Progenitor cell of endocrine pancreas (in vitro differentiated cells): ENCODE measurements around the gene COCH. TPM values are rescaled to one million over a fixed set of nuclear protein-coding genes. Genes with fewer than 3 reads are reported as not detected.
"Not testable (repeated sequence)": the region's sequence is repeated elsewhere in the genome, so short reads cannot be mapped to it uniquely, and the experiment has no call there.

Experiments used
- DNase-seq: peaks from one replicate; pipeline ENCODE4 v3.0.0; 2021; ENCODE audit warnings: low spot score; ENCODE audit not compliant: unreplicated experiment
- H3K27ac Mint-ChIP-seq: 2 replicates; pipeline ENCODE4 v1.8.0; 2021; ENCODE audit warnings: mild to moderate bottlenecking, moderate library complexity, mixed read lengths
- H3K27me3 Mint-ChIP-seq: 2 replicates; pipeline ENCODE4 v1.8.0; 2021; ENCODE audit warnings: mixed read lengths
- H3K36me3 Mint-ChIP-seq: 2 replicates; pipeline ENCODE4 v1.8.0; 2022; ENCODE audit warnings: mixed read lengths; ENCODE audit not compliant: insufficient read depth
- H3K4me1 Mint-ChIP-seq: 2 replicates; pipeline ENCODE4 v1.8.0; 2021; ENCODE audit warnings: low read depth, mixed read lengths
- H3K4me3 Mint-ChIP-seq: 2 replicates; pipeline ENCODE4 v1.8.0; 2021; ENCODE audit warnings: low read depth, mild to moderate bottlenecking, moderate library complexity, mixed read lengths
- H3K9me3 Mint-ChIP-seq: 2 replicates; pipeline ENCODE4 v1.8.0; 2021; ENCODE audit warnings: low read depth, mixed read lengths
- total RNA-seq: library from RNA; stranded (reverse); gene quantifications from 2 replicates; pipeline ENCODE4 v1.2.1, GENCODE V29; 2021
- TF ChIP-seq, protein P1 (sequence below): fragments of 200-600 bp; sonication (generic); IDR thresholded peaks from one replicate; pipeline ENCODE4 v1.5.0; 2021; ENCODE audit warnings: antibody characterized with exemption, mild to moderate bottlenecking; ENCODE audit not compliant: unreplicated experiment

Gene COCH
- total RNA-seq, 1 donor from 2014 or later: 26.9 TPM

- no peak for DNase-seq
- Mint-ChIP-seq H3K9me3 (no peaks in the 10 kb centered on the region), H3K27ac (peak overlapping the region; percentile 56), H3K36me3 (peaks cover 9% of the 10 kb centered on the region), H3K4me1 (no peaks in the 10 kb centered on the region), H3K27me3 (no peaks in the 10 kb centered on the region), H3K4me3 (no peak overlapping the region)
- TF ChIP-seq, protein P1, sequence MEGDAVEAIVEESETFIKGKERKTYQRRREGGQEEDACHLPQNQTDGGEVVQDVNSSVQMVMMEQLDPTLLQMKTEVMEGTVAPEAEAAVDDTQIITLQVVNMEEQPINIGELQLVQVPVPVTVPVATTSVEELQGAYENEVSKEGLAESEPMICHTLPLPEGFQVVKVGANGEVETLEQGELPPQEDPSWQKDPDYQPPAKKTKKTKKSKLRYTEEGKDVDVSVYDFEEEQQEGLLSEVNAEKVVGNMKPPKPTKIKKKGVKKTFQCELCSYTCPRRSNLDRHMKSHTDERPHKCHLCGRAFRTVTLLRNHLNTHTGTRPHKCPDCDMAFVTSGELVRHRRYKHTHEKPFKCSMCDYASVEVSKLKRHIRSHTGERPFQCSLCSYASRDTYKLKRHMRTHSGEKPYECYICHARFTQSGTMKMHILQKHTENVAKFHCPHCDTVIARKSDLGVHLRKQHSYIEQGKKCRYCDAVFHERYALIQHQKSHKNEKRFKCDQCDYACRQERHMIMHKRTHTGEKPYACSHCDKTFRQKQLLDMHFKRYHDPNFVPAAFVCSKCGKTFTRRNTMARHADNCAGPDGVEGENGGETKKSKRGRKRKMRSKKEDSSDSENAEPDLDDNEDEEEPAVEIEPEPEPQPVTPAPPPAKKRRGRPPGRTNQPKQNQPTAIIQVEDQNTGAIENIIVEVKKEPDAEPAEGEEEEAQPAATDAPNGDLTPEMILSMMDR: no peak
Observed at GRCh38 chr14:30896435-30896834, 22.1 kb downstream of the COCH start.

GRCh38 chr14:30897121-30897520 lies 22.8 kb downstream of the COCH start:
- H3K27me3 Mint-ChIP-seq, H3K27ac Mint-ChIP-seq, H3K4me1 Mint-ChIP-seq, H3K9me3 Mint-ChIP-seq, DNase-seq, H3K4me3 Mint-ChIP-seq: not testable (repeated sequence)
- H3K36me3 Mint-ChIP-seq: peaks cover 12% of the 10 kb centered on the region

GRCh38 chr14:30903285-30904124 lies 29.1 kb downstream of the COCH start:
- peaks cover 16% of the 10 kb centered on the region for H3K36me3 Mint-ChIP-seq
- H3K27me3 Mint-ChIP-seq: no peaks in the 10 kb centered on the region
- no peaks in the 10 kb centered on the region for H3K4me1 Mint-ChIP-seq
- TF ChIP-seq, protein P1: no peak
- DNase-seq: no peak
- H3K9me3 Mint-ChIP-seq: no peaks in the 10 kb centered on the region
- no peak overlapping the region for H3K4me3 Mint-ChIP-seq
- no peak overlapping the region for H3K27ac Mint-ChIP-seq

- Mint-ChIP-seq H3K27ac (no peak overlapping the region), H3K27me3 (no peaks in the 10 kb centered on the region), H3K4me3 (no peak overlapping the region), H3K36me3 (peaks cover 20% of the 10 kb centered on the region), H3K4me1 (no peaks in the 10 kb centered on the region), H3K9me3 (no peaks in the 10 kb centered on the region)
- DNase-seq: no peak
- TF ChIP-seq, protein P1: peak; percentile 13
Observed at GRCh38 chr14:30906752-30907658, 32.6 kb downstream of the COCH start.

- Mint-ChIP-seq H3K36me3 (peaks cover 17% of the 10 kb centered on the region), H3K4me1 (no peaks in the 10 kb centered on the region), H3K27me3 (no peaks in the 10 kb centered on the region), H3K4me3 (no peak overlapping the region), H3K27ac (no peak overlapping the region), H3K9me3 (no peaks in the 10 kb centered on the region)
- TF ChIP-seq, protein P1: no peak
- no peak for DNase-seq
Observed at GRCh38 chr14:30907659-30908057, 33.3 kb downstream of the COCH start.
